GM23248 (cell line): ENCODE results near the gene HLX. TPM values are rescaled to one million over a fixed set of nuclear protein-coding genes. Genes with fewer than 3 reads are reported as not detected.

Experiments used
- DNase-seq: peaks from one replicate; pipeline ENCODE4 v3.0.0-alpha.2; 2015
- H2AFZ ChIP-seq: fragments of 200-600 bp; sonication (generic); 2 replicates; pipeline ENCODE4 v1.6.1; 2016; ENCODE audit warnings: antibody characterized with exemption
- H3F3A ChIP-seq: fragments of 200-600 bp; sonication (generic); 2 replicates; pipeline ENCODE4 v1.6.1; 2016; ENCODE audit warnings: mild to moderate bottlenecking, antibody characterized with exemption, mixed run types; ENCODE audit not compliant: insufficient read depth
- H3K27ac ChIP-seq: fragments of 200-600 bp; sonication (generic); 2 replicates; pipeline ENCODE4 v1.5.1; 2016; ENCODE audit warnings: mild to moderate bottlenecking
- H3K27me3 ChIP-seq: fragments of 200-600 bp; sonication (generic); replicated peaks from 2 replicates; pipeline ENCODE4 v1.6.1; 2016; ENCODE audit warnings: mild to moderate bottlenecking; ENCODE audit not compliant: insufficient read depth
- H3K36me3 ChIP-seq: fragments of 200-600 bp; sonication (generic); 2 replicates; pipeline ENCODE4 v1.6.1; 2016; ENCODE audit warnings: low read depth, mild to moderate bottlenecking
- H3K4me1 ChIP-seq: fragments of 200-600 bp; sonication (generic); 2 replicates; pipeline ENCODE4 v1.6.1; 2016; ENCODE audit warnings: mild to moderate bottlenecking; ENCODE audit not compliant: insufficient read depth
- H3K4me2 ChIP-seq: fragments of 200-600 bp; sonication (generic); one replicate; pipeline ENCODE4 v1.6.1; 2016; ENCODE audit warnings: mild to moderate bottlenecking; ENCODE audit not compliant: unreplicated experiment
- H3K4me3 ChIP-seq: fragments of 200-600 bp; sonication (generic); 2 replicates; pipeline ENCODE4 v1.5.1; 2016; ENCODE audit warnings: mild to moderate bottlenecking
- H3K79me2 ChIP-seq: fragments of 200-600 bp; sonication (generic); 2 replicates; pipeline ENCODE4 v1.6.1; 2016; ENCODE audit warnings: mild to moderate bottlenecking; ENCODE audit not compliant: insufficient read depth
- H3K9ac ChIP-seq: fragments of 200-600 bp; sonication (generic); 2 replicates; pipeline ENCODE4 v1.6.1; 2016; ENCODE audit warnings: mild to moderate bottlenecking
- H3K9me2 ChIP-seq: fragments of 200-600 bp; sonication (generic); 2 replicates; pipeline ENCODE4 v1.6.1; 2016; ENCODE audit warnings: mixed run types, mild to moderate bottlenecking, moderate library complexity; ENCODE audit not compliant: insufficient read depth
- H3K9me3 ChIP-seq: fragments of 200-600 bp; sonication (generic); one replicate; pipeline ENCODE4 v1.6.1; 2017; ENCODE audit warnings: low read depth
- H4K20me1 ChIP-seq: fragments of 200-600 bp; sonication (generic); 2 replicates; pipeline ENCODE4 v1.6.0; 2016; ENCODE audit not compliant: insufficient read depth
- EZH2 ChIP-seq: fragments of 200-600 bp; sonication (generic); IDR thresholded peaks from 2 replicates; pipeline ENCODE4 v1.6.1; 2018; ENCODE audit warnings: antibody characterized with exemption, mild to moderate bottlenecking; ENCODE audit not compliant: insufficient read depth, poor library complexity, severe bottlenecking
- EZH2phosphoT487 ChIP-seq: fragments of 200-600 bp; sonication (generic); IDR thresholded peaks from 2 replicates; pipeline ENCODE4 v1.6.1; 2018; ENCODE audit warnings: antibody characterized with exemption, moderate library complexity, mild to moderate bottlenecking, low read depth; ENCODE audit not compliant: insufficient read depth
- WGBS, 2 experiments: methylation state at CpG; one replicate each; pipeline ENCODE4 v1.1.6; 2015 to 2017; ENCODE audit warnings: low lambda C conversion rate in 2 of 2, low coverage in 1 of 2; ENCODE audit errors: missing lambda C conversion rate in 2 of 2; 5-methylcytosine and 5-hydroxymethylcytosine counted together
- in situ Hi-C: fragments of 300-500 bp; cut with MboI; formaldehyde crosslinking; loops from 2 replicates; pipeline ENCODE4 v1.15.0; 2020
- polyA plus RNA-seq: library from polyadenylated mRNA; unstranded; fragments of >200 nt; fragmentation: Nextera tagmentation; extraction: Ambion mirVana; gene quantifications from 2 replicates; pipeline ENCODE4 v1.2.1, GENCODE V29; 2016
- total RNA-seq: library from RNA; depleted of rRNA; stranded (reverse); fragments of >200 nt; shearing (Covaris generic); gene quantifications from 2 replicates; pipeline ENCODE4 v1.2.3, GENCODE V29; 2014; rRNA removed

The HLX gene
- total and polyA plus RNA-seq, 2 experiments from 2014 or later = 20.0 to 24.2 TPM

GRCh38 chr1:220926146-220926545 lies 46.9 kb downstream of the HLX start:
- peak; percentile 87 for DNase-seq
- no peak overlapping the region for H3K9ac ChIP-seq
- in situ Hi-C loops = no loop called here
- H3K4me1 ChIP-seq = peaks cover 20% of the 10 kb centered on the region
- H3K27me3 ChIP-seq = no peaks in the 10 kb centered on the region
- H2AFZ ChIP-seq = 0 out of 2 replicates have a peak overlapping the region, but pooled peaks have one; percentile 13
- H3K9me3 ChIP-seq = no peaks in the 10 kb centered on the region
- H3K27ac ChIP-seq = peak overlapping the region; percentile 54
- no peak for TF ChIP-seq EZH2phosphoT487
- TF ChIP-seq EZH2 = no peak
- peak overlapping the region; percentile 30 for H3K4me2 ChIP-seq
- no peaks in the 10 kb centered on the region for H3K79me2 ChIP-seq
- 11 to 17% methylated on average over 4 of the region's 4 CpGs for WGBS, 2 experiments
- no peaks in the 10 kb centered on the region for H4K20me1 ChIP-seq
- no peaks in the 10 kb centered on the region for H3K36me3 ChIP-seq
- H3K4me3 ChIP-seq = no peak overlapping the region
- H3F3A ChIP-seq = peaks cover 31% of the 10 kb centered on the region
- no peaks in the 10 kb centered on the region for H3K9me2 ChIP-seq

DNA sequence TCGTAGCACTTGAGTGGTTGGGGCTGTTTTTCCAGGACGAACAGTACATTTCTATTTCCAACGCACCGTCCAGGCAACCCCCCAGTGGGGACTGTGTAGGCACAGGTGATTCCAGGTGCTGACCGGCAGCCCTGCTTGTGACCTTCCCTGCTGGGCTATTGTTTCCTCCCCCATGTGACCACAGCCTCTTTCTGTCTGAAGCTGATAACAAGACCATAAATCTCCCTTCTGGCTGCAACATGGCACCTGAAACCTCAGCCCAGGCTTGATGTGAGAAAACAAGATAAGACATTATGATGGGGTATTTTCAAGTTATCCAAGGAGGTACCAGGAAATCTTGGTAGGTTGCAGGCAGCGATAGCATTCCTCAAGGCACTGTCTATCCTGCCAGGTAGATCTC lies 48.2 kb downstream of the HLX start:
- Histone ChIP-seq H3K27me3 (no peaks in the 10 kb centered on the region), H3F3A (peaks cover 31% of the 10 kb centered on the region), H4K20me1 (no peaks in the 10 kb centered on the region), H3K9ac (no peak overlapping the region), H3K79me2 (no peaks in the 10 kb centered on the region), H3K4me1 (peaks cover 20% of the 10 kb centered on the region), H2AFZ (no peak overlapping the region), H3K36me3 (no peaks in the 10 kb centered on the region), H3K9me3 (no peaks in the 10 kb centered on the region), H3K4me3 (no peak overlapping the region), H3K9me2 (no peaks in the 10 kb centered on the region), H3K4me2 (no peak overlapping the region), H3K27ac (no peak overlapping the region)
- 75 to 77% methylated on average over 6 of the region's 6 CpGs for WGBS, 2 experiments
- no peak for TF ChIP-seq EZH2
- no peak for TF ChIP-seq EZH2phosphoT487
- no peak for DNase-seq
- in situ Hi-C loops = no loop called here

- Histone ChIP-seq H3K9me3 (no peaks in the 10 kb centered on the region), H3K4me1 (peaks cover 20% of the 10 kb centered on the region), H3K27me3 (no peaks in the 10 kb centered on the region), H3K4me2 (no peak overlapping the region), H4K20me1 (no peaks in the 10 kb centered on the region), H3K9ac (no peak overlapping the region), H3K79me2 (no peaks in the 10 kb centered on the region), H3K9me2 (no peaks in the 10 kb centered on the region), H3F3A (peaks cover 31% of the 10 kb centered on the region), H3K27ac (no peak overlapping the region), H3K4me3 (no peak overlapping the region), H3K36me3 (no peaks in the 10 kb centered on the region), H2AFZ (no peak overlapping the region)
- 81 to 94% methylated on average over 1 of the region's 1 CpG for WGBS, 2 experiments
- in situ Hi-C loops = no loop called here
- DNase-seq = no peak
- TF ChIP-seq EZH2phosphoT487 (no peak), EZH2 (no peak)
Measured at GRCh38 chr1:220928320-220928719, 49.1 kb downstream of the HLX start.

- TF ChIP-seq EZH2phosphoT487 (no peak), EZH2 (no peak)
- Histone ChIP-seq H3K27ac (no peak overlapping the region), H4K20me1 (no peaks in the 10 kb centered on the region), H3K4me2 (no peak overlapping the region), H3K9me3 (no peaks in the 10 kb centered on the region), H3K36me3 (no peaks in the 10 kb centered on the region), H3K4me1 (peaks cover 20% of the 10 kb centered on the region), H3K79me2 (no peaks in the 10 kb centered on the region), H3K9me2 (no peaks in the 10 kb centered on the region), H3K9ac (no peak overlapping the region), H3F3A (peaks cover 31% of the 10 kb centered on the region), H2AFZ (no peak overlapping the region), H3K27me3 (no peaks in the 10 kb centered on the region), H3K4me3 (no peak overlapping the region)
- WGBS, 2 experiments = 49 to 52% methylated on average over 5 of the region's 5 CpGs
- in situ Hi-C loops = no loop called here
- DNase-seq = peak; percentile 31
Measured at GRCh38 chr1:220928725-220929300, 49.6 kb downstream of the HLX start.

- H3K4me2 ChIP-seq = no peak overlapping the region
- no peaks in the 10 kb centered on the region for H3K36me3 ChIP-seq
- H2AFZ ChIP-seq = no peak overlapping the region
- in situ Hi-C loops = no loop called here
- TF ChIP-seq EZH2phosphoT487 (no peak), EZH2 (no peak)
- peaks cover 20% of the 10 kb centered on the region for H3K4me1 ChIP-seq
- H3K9ac ChIP-seq = no peak overlapping the region
- H4K20me1 ChIP-seq = no peaks in the 10 kb centered on the region
- DNase-seq = no peak
- no peak overlapping the region for H3K27ac ChIP-seq
- no peaks in the 10 kb centered on the region for H3K9me2 ChIP-seq
- H3F3A ChIP-seq = peaks cover 28% of the 10 kb centered on the region
- no peaks in the 10 kb centered on the region for H3K79me2 ChIP-seq
- H3K27me3 ChIP-seq = no peaks in the 10 kb centered on the region
- no peaks in the 10 kb centered on the region for H3K9me3 ChIP-seq
- no peak overlapping the region for H3K4me3 ChIP-seq
- WGBS, 2 experiments = 12 to 13% methylated on average over 1 of the region's 1 CpG
Measured at GRCh38 chr1:220929304-220929703, 50.1 kb downstream of the HLX start.

Other genes starting within 250 kb of the HLX start
- gene C1orf115, start 189.1 kb upstream of the HLX start, total RNA-seq = 0.76 and 1.9 TPM in 2 replicates
- gene C1orf115, start 189.1 kb upstream of the HLX start, polyA plus RNA-seq = 0.58 and 0.83 TPM in 2 replicates
- gene MTARC2, start 131.1 kb upstream of the HLX start, total RNA-seq = 0.13 and 1.9 TPM in 2 replicates
- 4.0 and 4.8 TPM in 2 replicates for gene MTARC2, start 131.1 kb upstream of the HLX start, polyA plus RNA-seq
- gene MTARC1, start 92.5 kb upstream of the HLX start, total RNA-seq = 0.22 and 0.76 TPM in 2 replicates
- gene MTARC1, start 92.5 kb upstream of the HLX start, polyA plus RNA-seq = 0.66 and 2.6 TPM in 2 replicates